GM19238 (cell line): ENCODE measurements around the gene LRP1.
A peak's percentile ranks its signal among the peaks of the same experiment; 100 is the strongest.
"Not testable (repeated sequence)": the region's sequence is repeated elsewhere in the genome, so short reads cannot be mapped to it uniquely, and the experiment has no call there.

ENCODE experiments used
- DNase-seq: peaks from one replicate; pipeline ENCODE4 v3.0.0; 2011; ENCODE audit warnings: low spot score; ENCODE audit not compliant: insufficient read length

Gene LRP1

DNA sequence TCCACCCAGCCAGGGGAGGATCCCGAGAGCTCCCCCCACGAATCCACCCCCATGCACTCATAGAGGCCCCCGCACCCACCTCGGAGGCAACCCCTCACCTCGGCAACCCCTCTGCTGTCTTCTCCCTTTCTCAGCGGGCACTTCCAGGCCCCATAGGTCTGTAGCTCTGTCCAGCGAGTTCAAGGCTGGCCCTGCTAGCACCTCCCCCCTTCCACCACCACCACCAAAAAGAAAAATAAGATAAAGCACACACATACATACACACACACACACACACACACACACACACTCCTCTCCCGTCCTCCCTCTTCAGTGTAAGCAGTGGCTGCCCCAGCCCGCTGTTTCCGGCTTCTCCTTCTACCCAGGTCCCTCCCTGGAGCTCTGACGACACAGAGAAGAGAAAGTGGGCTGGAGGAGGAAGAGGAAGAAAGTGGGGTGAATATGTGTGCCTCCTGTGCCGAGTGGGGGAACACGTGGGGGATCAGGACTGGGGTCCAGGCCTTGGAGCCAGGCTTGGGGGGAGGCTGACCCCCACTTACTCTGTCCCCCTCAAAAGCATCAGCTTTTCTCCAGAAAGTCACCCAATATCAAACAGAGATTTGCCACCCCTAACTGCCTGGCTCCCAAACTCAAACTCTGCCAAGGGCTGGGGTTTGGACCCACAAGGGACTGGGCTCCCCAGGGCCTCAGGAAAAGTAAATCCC is 17.1 kb upstream of the LRP1 start, which contains the start of gene STAT6:
Gene STAT6, minus strand, starts transcription at position 332 of the 704 bp plus-strand sequence. CDS start 3,084 bp downstream, outside the sequence.
- DNase-seq = peak; percentile 78

DNA sequence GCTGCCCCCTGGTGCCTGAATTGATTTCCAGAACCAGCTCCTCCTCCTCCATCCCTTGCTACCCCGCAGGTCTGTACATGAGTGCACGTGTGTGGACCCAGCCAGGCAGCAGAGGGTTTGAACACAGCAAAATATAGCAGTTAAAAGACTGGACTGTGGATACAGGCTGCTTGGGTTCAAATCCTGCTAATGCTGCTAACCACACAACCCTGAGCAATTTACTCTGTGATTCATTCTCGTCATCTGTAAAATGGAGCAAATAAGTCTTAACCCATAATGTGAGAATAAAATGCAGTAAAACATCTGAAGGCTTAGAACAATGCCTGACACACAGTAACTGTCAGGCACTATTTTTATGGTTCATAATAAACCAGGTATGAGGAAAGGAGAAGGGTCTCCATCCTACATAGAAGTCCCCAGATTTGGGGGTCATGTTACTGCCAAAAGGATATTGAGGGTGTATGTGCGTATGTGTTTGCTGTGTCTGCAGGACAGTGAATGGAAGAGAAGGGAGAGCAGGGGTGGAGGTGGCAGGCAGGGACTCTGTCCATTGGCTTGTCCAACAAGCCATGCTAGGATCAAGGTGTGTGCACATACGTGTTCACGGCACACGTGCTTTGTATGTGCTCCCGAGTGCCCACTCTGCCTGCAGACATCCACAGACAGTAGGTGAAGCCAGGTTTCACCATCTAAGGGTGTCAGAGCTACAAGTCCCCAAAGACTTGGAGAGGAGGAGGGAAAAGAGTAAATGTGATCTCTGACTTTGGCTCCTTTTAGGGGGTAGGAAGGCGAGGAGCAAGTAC is 15.6 kb upstream of the LRP1 start:
- DNase-seq = no peak

DNA sequence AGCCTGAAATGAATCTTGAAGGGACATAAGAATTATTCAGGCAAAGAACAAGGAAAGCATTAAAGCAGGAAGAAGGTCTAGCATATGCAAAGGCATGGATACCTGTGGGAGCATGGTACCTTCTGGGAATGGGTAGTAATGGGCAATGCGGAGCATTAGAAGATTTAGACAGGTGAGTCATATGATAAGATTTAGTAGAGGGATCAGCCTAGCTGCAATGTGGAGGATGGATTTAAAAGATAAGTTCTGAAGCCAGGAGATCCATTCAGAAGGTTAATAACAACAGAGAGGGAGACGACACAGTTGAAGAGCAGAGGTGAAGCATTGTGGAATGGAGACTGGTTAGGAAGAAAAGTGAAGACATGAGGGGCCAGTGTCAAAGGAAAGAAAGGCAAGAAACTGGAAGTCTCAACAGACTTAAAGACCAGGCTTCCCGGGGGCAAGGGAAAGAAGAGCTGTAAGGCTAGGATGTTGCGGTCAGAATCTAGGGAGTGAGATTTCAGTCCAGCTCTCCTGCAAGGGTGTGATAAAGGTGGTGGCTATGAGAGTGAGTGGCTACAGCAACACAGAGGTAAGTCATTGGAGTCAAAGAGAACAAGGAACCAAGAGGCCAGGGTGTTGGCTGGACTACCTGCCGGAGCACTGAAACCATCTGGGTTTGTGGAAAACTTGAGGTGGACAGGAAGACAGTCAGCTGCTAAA is 11.6 kb upstream of the LRP1 start:
- no peak for DNase-seq

DNA sequence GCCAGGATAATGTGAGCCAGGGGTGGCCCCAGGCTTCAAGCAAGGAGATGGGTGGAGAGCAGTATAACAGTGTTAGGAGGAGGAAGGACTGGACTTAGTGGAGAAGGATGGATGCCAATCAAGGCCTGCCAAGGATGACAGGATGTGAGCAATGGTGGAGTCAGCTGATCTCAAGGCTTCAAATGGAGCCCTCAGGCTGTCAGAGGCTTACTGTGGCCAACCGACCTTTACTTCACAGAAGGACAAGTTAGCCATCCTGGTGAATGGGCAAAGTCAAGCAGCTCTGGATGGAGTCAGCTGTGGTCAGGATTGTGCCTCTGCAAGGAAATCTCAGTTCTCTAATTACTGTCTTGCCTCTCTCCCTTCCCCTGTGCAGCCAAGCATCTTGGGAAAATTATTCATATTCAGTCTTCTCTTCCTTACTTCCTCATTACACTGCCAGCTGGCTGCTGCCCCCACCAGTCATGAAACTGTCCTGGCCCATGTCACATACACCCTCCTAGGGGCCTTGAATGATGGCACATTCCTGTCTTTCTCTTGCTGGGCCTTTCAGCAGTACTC is 9.5 kb upstream of the LRP1 start:
- DNase-seq = no peak

DNA sequence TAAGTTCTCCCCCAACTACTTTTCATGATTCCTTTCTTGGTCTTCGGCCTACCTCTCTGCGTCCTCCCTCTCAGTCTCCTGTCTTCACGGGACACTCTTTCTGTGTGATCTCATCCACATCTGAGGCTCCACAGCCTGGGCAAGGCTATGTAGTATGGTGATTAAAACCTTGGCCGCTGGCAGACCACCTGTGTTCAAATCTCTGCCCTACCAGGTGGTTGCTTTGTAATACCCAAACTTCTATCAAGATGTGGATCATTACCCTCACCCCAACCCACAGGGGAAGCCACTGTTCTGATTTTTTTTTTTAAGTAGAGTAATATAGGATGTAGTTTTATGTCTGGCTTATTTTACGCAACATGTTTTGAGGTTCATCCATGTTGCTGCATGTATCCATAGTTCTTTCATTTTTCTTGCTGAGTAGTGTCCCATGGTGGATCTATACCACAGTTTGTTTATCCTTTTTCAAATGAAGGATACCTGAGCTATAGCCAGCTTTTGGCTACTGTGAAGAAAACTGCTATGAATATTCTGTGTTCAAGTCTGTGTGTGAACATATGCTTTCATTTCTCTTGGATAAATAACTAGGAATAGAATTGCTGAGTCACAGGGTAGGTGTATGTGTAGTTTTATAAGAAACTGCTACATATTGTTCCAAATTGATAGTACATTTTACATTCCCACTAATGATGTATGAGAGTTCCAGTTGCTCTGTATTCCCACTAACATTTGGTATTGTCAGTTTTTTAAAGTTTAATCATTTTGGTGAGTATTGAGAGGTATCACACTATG is 8.8 kb upstream of the LRP1 start:
- no peak for DNase-seq

DNA sequence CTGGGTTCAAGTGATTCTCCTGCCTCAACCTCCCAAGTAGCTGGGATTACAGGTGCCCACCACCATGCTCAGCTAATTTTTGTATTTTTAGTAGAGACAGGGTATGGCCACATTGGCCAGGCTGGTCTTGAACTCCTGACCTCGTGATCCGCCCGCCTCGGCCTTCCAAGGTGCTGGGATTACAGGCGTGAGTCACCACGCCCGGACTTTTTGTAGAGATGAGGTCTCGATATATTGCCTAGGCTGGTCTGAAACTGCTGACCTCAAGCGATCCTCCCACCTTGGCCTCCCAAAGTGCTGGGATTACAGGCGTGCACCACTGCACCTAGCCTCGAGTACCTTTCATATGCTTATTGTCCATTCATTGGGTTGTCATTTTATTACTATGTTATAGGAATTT is 7.6 kb upstream of the LRP1 start:
- DNase-seq = not testable (repeated sequence)

DNA sequence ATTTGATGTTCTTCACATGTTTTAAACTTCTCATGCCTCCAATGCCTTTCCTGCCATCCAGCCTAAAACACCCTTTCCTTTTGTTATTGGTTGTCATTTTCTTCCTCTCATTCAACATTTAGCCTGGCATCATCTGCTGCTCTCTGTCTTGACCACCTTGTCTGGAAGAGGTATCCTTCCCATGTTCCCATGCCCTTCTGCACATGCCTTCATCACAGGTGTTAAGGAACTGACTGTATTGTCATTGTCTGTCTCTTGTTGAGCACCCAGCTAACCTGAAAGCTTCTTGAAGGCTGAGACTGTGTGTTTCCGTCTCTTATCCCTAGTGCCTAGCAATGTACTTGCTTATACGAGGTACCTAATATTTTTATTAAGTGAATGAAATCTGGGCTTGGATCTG is 4.5 kb upstream of the LRP1 start:
- no peak for DNase-seq

DNA sequence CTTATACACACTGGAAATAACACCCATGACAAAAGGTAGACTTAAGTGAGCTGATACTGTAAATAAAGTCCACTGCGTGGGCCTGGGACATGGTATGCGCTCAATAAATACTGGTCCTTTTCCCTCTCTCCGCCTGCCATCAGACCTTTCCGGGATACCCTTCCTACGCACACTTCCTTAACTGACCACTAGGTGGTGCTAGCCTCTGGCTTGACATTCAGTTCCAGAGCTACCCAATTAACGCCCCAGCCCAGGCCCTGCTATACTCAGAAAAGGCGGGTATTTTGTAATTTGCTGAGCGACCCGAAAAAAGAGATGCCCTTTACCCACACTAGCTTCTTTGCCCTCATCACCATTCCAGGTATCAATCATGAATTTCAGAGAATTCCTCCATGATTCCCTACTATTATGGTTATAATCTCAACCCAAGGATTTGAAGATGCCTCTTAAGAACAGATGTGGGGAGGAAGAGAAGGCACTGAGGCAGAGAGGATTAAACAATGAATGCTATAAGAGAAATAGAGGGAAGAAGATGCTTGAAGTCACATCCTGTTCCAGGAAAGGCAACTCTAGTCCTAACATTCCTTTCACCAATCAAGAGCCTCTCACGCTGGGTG is 3.9 kb upstream of the LRP1 start:
- DNase-seq = peak; percentile 65

DNA sequence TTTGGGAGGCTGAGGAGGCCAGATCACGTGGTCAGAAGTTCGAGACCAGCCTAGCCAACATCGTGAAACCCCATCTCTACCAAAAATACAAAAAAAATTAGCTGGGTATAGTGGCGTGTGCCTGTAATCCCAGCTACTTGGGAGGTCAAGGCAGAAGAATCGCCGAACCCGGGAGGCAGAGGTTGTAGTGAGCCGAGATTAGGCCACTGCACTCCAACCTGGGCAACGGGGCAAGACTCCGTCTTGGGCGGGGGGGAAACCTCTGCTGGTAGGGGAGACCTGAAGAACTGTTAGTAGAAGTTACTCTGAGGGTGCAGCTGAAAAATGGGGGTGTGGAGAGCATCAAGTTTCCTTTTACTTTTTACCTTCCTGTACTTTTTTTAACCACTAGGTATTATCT is 2.2 kb upstream of the LRP1 start:
- DNase-seq = no peak

DNA sequence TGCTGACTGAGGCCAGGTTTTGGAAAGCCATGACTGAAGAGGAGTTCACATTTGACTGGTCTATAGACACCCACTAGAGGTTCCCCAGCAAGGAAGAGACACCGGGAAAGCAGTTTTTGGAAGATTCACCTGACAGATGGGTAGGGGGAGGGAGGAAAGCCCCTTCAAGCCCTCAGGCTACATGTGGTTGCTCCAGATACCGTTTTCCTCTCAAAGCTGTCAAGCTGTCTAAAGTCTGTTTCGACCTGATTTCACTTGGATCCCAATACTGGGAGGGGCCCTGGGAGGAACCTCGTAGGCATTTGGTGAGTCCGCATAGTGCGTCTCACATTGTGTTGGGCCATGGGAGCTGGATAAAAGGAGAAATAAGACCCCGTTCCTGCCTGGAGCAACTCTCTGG is 1.7 kb upstream of the LRP1 start:
- DNase-seq = no peak

DNA sequence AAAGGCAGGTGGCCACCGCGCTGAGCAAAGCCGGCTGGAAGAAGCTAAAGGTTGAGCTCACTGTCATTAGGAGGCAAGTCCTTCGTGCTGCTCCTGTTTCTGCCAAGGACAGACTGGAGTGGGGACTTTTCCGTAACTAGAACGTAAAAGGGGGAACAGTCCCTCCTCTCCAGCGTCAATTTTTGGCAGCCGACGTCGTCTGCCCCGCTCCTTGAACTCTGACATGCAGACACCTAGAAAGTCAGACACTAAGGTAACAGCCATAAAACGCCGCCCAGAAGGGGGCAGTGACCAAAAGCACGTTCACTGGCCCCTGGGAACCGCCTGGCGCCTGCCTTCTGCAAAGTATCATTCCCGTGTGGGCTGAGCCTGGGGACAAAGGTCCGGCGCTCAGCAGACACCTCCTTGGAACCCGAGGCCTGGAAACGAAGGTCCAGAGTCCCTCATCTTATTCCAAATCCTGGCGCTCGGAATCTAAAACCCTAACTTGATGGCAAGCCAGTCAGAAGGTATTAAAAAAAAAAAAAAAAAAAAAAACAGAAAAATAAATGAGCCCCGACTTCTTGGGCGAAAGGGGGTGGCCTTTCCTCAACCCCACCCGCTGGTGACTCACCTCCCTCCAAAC is 1.1 kb upstream of the LRP1 start:
- no peak for DNase-seq

DNA sequence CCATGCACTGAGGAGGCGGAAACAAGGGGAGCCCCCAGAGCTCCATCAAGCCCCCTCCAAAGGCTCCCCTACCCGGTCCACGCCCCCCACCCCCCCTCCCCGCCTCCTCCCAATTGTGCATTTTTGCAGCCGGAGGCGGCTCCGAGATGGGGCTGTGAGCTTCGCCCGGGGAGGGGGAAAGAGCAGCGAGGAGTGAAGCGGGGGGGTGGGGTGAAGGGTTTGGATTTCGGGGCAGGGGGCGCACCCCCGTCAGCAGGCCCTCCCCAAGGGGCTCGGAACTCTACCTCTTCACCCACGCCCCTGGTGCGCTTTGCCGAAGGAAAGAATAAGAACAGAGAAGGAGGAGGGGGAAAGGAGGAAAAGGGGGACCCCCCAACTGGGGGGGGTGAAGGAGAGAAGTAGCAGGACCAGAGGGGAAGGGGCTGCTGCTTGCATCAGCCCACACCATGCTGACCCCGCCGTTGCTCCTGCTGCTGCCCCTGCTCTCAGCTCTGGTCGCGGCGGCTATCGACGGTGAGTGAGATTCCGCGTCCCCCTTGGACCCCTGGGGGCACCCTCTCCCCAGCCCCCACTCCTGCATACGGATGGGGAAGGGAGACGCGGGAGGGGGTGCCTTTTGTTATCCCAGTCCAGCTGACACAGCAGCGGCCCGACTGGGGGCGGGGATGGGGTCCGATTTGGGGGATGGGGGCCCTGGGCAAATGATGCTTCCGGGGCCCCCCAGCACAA is 400 bp downstream of the LRP1 start:
- no peak for DNase-seq

DNA sequence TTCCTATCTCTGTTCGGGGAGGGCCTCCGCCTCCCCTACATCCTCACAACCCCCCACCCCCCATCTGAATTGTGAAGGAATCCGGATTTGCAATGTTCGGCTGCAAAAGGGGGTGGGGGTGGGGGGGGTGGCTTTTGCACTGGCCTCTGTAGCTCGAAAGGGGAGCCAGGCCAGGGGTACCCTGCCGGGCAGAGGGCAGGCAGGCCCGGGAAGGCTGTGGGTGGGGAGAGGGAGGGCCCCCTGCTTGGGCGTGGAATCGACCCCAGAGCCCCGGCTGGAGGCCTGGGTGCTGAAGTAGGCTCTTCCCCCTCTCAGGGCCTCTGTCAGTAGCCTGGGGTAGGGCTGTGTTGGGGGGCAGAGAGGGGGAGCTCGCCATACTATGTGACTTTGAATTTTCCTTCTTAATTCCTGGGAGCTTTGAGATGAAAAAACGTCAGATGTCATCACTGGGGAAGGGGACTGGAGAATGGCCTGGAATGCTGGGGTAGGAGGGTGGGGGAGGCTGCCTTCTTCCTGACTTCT is 1.1 kb downstream of the LRP1 start:
- no peak for DNase-seq

DNA sequence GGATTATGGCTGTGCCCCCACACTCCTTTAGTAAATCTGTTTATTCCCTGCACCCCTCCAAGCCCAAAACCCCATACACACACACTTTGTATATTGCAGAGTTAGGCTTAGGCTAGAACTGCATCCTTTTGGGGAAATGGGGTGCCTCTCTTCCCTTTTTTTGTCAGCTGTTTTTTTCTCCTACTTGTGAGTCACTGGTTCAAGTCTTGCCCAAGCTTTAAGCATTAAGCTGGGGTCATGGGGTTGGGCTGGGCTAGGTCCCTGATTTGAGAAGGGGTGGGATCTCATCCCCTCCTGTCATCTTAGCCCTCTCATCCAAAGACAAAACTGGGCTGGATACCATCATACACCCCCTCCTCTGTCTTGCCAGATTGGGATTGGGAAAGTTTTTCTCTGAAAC is 1.6 kb downstream of the LRP1 start:
- no peak for DNase-seq

DNA sequence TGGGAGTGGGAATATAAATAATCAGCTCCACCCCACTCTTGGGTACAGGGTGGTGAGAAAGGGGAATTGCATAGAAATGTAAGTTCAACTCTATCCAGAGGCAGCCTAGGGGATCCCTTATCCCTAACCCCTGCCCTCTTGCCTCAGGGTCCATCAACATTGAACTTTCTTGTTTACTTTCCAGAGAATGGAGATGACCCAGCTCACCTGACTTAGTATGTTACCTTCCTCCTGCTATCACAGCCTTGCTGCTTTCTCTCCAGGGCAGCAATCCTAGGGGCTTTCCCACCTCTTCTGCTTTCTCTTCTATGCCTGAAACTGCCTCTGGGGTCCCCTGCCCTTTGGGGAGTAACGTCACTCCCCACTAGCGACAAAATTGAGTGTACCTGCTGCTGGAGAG is 2.7 kb downstream of the LRP1 start:
- no peak for DNase-seq

DNA sequence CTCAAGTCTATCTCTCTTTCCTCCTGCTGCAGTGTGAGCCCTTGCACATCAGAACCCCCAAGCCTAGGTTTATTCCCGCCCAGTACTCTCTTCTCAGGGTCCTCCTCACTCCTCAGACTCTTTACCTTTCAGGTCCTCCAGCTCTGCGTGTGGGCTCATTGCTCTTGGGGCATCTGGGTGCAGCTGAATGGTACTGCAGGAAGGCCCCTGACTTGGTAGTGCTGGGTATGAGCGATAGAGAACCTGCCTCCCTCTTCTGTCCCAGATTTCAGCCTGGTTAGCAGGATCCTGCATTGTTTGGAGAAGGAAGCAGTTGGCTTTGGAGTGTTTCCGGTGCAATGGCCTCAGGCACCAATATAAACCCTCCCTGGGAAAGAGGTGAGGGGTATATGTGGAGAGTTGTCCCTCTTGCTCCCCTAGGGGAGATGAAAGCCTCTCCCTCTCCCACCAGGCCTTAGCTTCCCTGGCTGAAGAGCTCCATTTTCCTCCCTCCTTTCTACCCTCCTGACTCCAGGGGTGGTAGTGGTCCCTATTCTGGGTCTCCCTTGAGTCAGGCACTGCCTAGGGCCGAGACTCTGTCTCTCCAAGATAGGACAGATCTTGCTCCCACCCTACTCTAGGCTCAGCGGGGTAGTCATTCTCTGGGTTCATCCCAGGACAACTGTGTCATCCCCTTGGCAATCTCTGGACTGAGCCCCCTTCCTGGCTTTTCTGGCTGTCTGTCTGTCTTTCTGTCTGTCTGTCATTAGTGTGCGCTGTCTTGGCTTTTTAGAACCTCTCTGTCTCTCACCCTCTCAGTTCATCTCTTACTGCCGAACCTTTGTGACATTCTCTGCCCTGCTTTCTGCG is 3.8 kb downstream of the LRP1 start:
- no peak for DNase-seq

DNA sequence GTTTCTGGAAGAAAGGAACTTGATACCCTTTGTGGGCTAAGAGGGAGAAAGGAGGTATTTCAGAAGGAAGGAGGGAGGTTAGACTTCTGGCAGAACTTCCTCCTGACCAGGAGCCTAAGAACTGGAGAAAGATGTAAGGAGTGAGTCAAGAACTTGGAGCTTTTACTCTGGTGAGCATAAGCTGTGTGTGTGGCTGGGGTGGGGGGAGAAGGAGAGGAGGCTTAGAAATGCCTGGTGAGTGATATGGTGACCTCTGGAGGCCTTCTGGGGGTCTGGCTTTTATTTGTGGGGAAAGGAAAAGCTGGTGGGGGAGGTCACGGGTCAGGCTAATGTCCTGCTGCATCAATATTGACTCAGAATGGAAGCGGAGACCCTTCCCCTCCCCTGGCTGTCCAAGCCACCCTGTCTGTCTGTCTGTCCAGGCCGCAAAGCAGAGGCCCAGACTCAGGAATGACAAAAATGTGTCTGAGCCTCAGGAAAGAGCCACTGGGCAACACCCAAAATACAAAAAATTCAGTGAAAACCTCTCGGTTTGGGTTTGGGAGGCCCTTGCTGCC is 4.8 kb downstream of the LRP1 start:
- DNase-seq = no peak

DNA sequence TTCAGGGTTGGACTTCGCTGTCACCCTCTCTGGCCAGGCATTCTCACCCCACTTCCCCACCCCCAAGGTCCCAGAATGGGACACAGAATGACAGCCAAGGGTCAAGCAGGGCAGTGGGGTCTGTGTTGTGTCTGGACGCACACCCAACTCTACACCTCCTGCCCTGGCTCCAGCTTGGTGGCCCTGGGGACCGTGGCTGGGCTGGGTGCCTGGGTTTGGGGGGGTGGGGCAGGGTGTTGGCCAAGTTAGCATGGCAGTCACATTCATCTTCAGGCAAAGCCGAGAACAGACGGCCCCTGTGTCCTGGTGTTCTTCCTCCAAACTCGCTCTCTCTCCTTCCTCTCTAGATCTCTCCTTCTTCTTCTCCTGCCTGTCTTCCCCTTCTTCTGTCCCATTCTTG is 5.6 kb downstream of the LRP1 start:
- DNase-seq = no peak
